ENCODE measurements around the gene BMP6.

BMP6 gene

GRCh38 chr6:7770601-7771000, 44.7 kb downstream of the BMP6 start:
- no peaks in the 10 kb centered on the region for H3K36me3 ChIP-seq (ENCODE audit: control insufficient read depth in 1 of 2, insufficient read depth in 2 of 2, low read length in 2 of 2)
- H3K9me3 ChIP-seq (ENCODE audit: insufficient read depth, low read depth, low read length), result no peaks in the 10 kb centered on the region
- H4K91ac ChIP-seq (ENCODE audit: low read depth, low read length), result no peak overlapping the region
- no peak overlapping the region for H2AK5ac ChIP-seq (ENCODE audit: low read length)
- H3K4ac ChIP-seq (ENCODE audit: low read depth, low read length), result no peak overlapping the region
- H3K4me2 ChIP-seq (ENCODE audit: low read length), result no peak overlapping the region
- no peaks in the 10 kb centered on the region for H3K79me2 ChIP-seq (ENCODE audit: control insufficient read depth, insufficient read depth, low read length, poor library complexity)
- no peak overlapping the region for H3K18ac ChIP-seq (ENCODE audit: low read length)
- H4K12ac ChIP-seq (ENCODE audit: low read depth, low read length), result no peak overlapping the region
- H3K4me3 ChIP-seq (ENCODE audit: low read depth, low read length), result no peak overlapping the region
- H3K27ac ChIP-seq (ENCODE audit: low read depth, low read length), result no peak overlapping the region
- H2BK5ac ChIP-seq (ENCODE audit: low read depth, low read length, poor library complexity), result no peak overlapping the region
- no peak overlapping the region for H2BK120ac ChIP-seq (ENCODE audit: insufficient read depth, low read length, poor library complexity)
- no peak overlapping the region for H3K23ac ChIP-seq (ENCODE audit: low read length)
- no peak overlapping the region for H3K9ac ChIP-seq (ENCODE audit: low read length)
- WGBS (ENCODE audit: extremely low coverage, insufficient coverage, insufficient read length), result no CpG with 5 or more reads among the region's 3 CpGs
- H2BK12ac ChIP-seq (ENCODE audit: low read length), result no peak overlapping the region
- no peaks in the 10 kb centered on the region for H3K4me1 ChIP-seq (ENCODE audit: control insufficient read depth in 1 of 2, insufficient read depth in 2 of 2, low read length in 2 of 2)
- H3K27me3 ChIP-seq (ENCODE audit: insufficient read depth, low read length), result no peaks in the 10 kb centered on the region
- no peak overlapping the region for H3K14ac ChIP-seq (ENCODE audit: low read length)
- no peak overlapping the region for H2AFZ ChIP-seq (ENCODE audit: insufficient read depth, low read length, poor library complexity)
- no peak overlapping the region for H4K8ac ChIP-seq (ENCODE audit: low read depth, low read length)
- DNase-seq, result no peak
- no peaks in the 10 kb centered on the region for H3K79me1 ChIP-seq (ENCODE audit: low read length)

GRCh38 chr6:7773322-7773721, 47.4 kb downstream of the BMP6 start:
- Histone ChIP-seq H2AFZ (ENCODE audit: insufficient read depth, low read length, poor library complexity) (no peak overlapping the region), H2BK12ac (ENCODE audit: low read length) (no peak overlapping the region), H3K79me1 (ENCODE audit: low read length) (no peaks in the 10 kb centered on the region), H3K4ac (ENCODE audit: low read depth, low read length) (no peak overlapping the region), H3K79me2 (ENCODE audit: control insufficient read depth, insufficient read depth, low read length, poor library complexity) (no peaks in the 10 kb centered on the region), H4K8ac (ENCODE audit: low read depth, low read length) (no peak overlapping the region), H3K4me1 (ENCODE audit: control insufficient read depth in 1 of 2, insufficient read depth in 2 of 2, low read length in 2 of 2) (no peaks in the 10 kb centered on the region), H3K9me3 (ENCODE audit: insufficient read depth, low read depth, low read length) (no peaks in the 10 kb centered on the region), H3K36me3 (ENCODE audit: control insufficient read depth in 1 of 2, insufficient read depth in 2 of 2, low read length in 2 of 2) (no peaks in the 10 kb centered on the region), H3K14ac (ENCODE audit: low read length) (no peak overlapping the region), H3K4me3 (ENCODE audit: low read depth, low read length) (no peak overlapping the region), H4K91ac (ENCODE audit: low read depth, low read length) (no peak overlapping the region), H2BK5ac (ENCODE audit: low read depth, low read length, poor library complexity) (no peak overlapping the region), H3K4me2 (ENCODE audit: low read length) (no peak overlapping the region), H2BK120ac (ENCODE audit: insufficient read depth, low read length, poor library complexity) (no peak overlapping the region), H4K12ac (ENCODE audit: low read depth, low read length) (no peak overlapping the region), H3K18ac (ENCODE audit: low read length) (no peak overlapping the region), H3K9ac (ENCODE audit: low read length) (no peak overlapping the region), H3K23ac (ENCODE audit: low read length) (no peak overlapping the region), H3K27me3 (ENCODE audit: insufficient read depth, low read length) (no peaks in the 10 kb centered on the region), H2AK5ac (ENCODE audit: low read length) (no peak overlapping the region), H3K27ac (ENCODE audit: low read depth, low read length) (no peak overlapping the region)
- no CpG with 5 or more reads among the region's 3 CpGs for WGBS (ENCODE audit: extremely low coverage, insufficient coverage, insufficient read length)
- no peak for DNase-seq

- H3K18ac ChIP-seq (ENCODE audit: low read length), result no peak overlapping the region
- no peak overlapping the region for H3K4ac ChIP-seq (ENCODE audit: low read depth, low read length)
- no peak overlapping the region for H2BK120ac ChIP-seq (ENCODE audit: insufficient read depth, low read length, poor library complexity)
- no peak overlapping the region for H4K8ac ChIP-seq (ENCODE audit: low read depth, low read length)
- H3K36me3 ChIP-seq (ENCODE audit: control insufficient read depth in 1 of 2, insufficient read depth in 2 of 2, low read length in 2 of 2), result no peaks in the 10 kb centered on the region
- no peaks in the 10 kb centered on the region for H3K79me1 ChIP-seq (ENCODE audit: low read length)
- H4K12ac ChIP-seq (ENCODE audit: low read depth, low read length), result no peak overlapping the region
- no peaks in the 10 kb centered on the region for H3K27me3 ChIP-seq (ENCODE audit: insufficient read depth, low read length)
- H2AK5ac ChIP-seq (ENCODE audit: low read length), result no peak overlapping the region
- H3K14ac ChIP-seq (ENCODE audit: low read length), result no peak overlapping the region
- H3K9ac ChIP-seq (ENCODE audit: low read length), result no peak overlapping the region
- no peaks in the 10 kb centered on the region for H3K4me1 ChIP-seq (ENCODE audit: control insufficient read depth in 1 of 2, insufficient read depth in 2 of 2, low read length in 2 of 2)
- H2BK5ac ChIP-seq (ENCODE audit: low read depth, low read length, poor library complexity), result no peak overlapping the region
- H2AFZ ChIP-seq (ENCODE audit: insufficient read depth, low read length, poor library complexity), result no peak overlapping the region
- no peak overlapping the region for H3K27ac ChIP-seq (ENCODE audit: low read depth, low read length)
- no peaks in the 10 kb centered on the region for H3K79me2 ChIP-seq (ENCODE audit: control insufficient read depth, insufficient read depth, low read length, poor library complexity)
- H3K4me3 ChIP-seq (ENCODE audit: low read depth, low read length), result no peak overlapping the region
- H4K91ac ChIP-seq (ENCODE audit: low read depth, low read length), result no peak overlapping the region
- H3K9me3 ChIP-seq (ENCODE audit: insufficient read depth, low read depth, low read length), result no peaks in the 10 kb centered on the region
- H2BK12ac ChIP-seq (ENCODE audit: low read length), result no peak overlapping the region
- H3K23ac ChIP-seq (ENCODE audit: low read length), result no peak overlapping the region
- no peak for DNase-seq
- no CpG with 5 or more reads among the region's 9 CpGs for WGBS (ENCODE audit: extremely low coverage, insufficient coverage, insufficient read length)
- H3K4me2 ChIP-seq (ENCODE audit: low read length), result no peak overlapping the region
Measured at GRCh38 chr6:7773914-7774313, 48.0 kb downstream of the BMP6 start.

- Histone ChIP-seq H2AFZ (ENCODE audit: insufficient read depth, low read length, poor library complexity) (no peak overlapping the region), H3K14ac (ENCODE audit: low read length) (no peak overlapping the region), H3K4me1 (ENCODE audit: control insufficient read depth in 1 of 2, insufficient read depth in 2 of 2, low read length in 2 of 2) (no peaks in the 10 kb centered on the region), H3K9me3 (ENCODE audit: insufficient read depth, low read depth, low read length) (no peaks in the 10 kb centered on the region), H4K91ac (ENCODE audit: low read depth, low read length) (no peak overlapping the region), H3K18ac (ENCODE audit: low read length) (no peak overlapping the region), H3K23ac (ENCODE audit: low read length) (no peak overlapping the region), H3K9ac (ENCODE audit: low read length) (no peak overlapping the region), H3K4me2 (ENCODE audit: low read length) (no peak overlapping the region), H3K36me3 (ENCODE audit: control insufficient read depth in 1 of 2, insufficient read depth in 2 of 2, low read length in 2 of 2) (no peaks in the 10 kb centered on the region), H3K79me1 (ENCODE audit: low read length) (no peaks in the 10 kb centered on the region), H4K8ac (ENCODE audit: low read depth, low read length) (no peak overlapping the region), H3K27ac (ENCODE audit: low read depth, low read length) (no peak overlapping the region), H3K27me3 (ENCODE audit: insufficient read depth, low read length) (no peaks in the 10 kb centered on the region), H2BK120ac (ENCODE audit: insufficient read depth, low read length, poor library complexity) (no peak overlapping the region), H3K4ac (ENCODE audit: low read depth, low read length) (no peak overlapping the region), H2BK5ac (ENCODE audit: low read depth, low read length, poor library complexity) (no peak overlapping the region), H2AK5ac (ENCODE audit: low read length) (no peak overlapping the region), H3K79me2 (ENCODE audit: control insufficient read depth, insufficient read depth, low read length, poor library complexity) (no peaks in the 10 kb centered on the region), H2BK12ac (ENCODE audit: low read length) (no peak overlapping the region), H3K4me3 (ENCODE audit: low read depth, low read length) (no peak overlapping the region), H4K12ac (ENCODE audit: low read depth, low read length) (no peak overlapping the region)
- DNase-seq, result no peak
- WGBS (ENCODE audit: extremely low coverage, insufficient coverage, insufficient read length), result no CpG with 5 or more reads among the region's 2 CpGs
Measured at GRCh38 chr6:7776509-7776908, 50.6 kb downstream of the BMP6 start.

Measured in trophoblast cell (in vitro differentiated cells and primary cell).